ENCODE measurements around the gene GCNT1. TPM values are rescaled to one million over a fixed set of nuclear protein-coding genes. Genes with fewer than 3 reads are reported as not detected.
"Not testable (repeated sequence)": the region's sequence is repeated elsewhere in the genome, so short reads cannot be mapped to it uniquely, and the experiment has no call there.

GCNT1 gene
- total and polyA plus RNA-seq, 2 experiments from 2014 or later = 0.22 to 0.66 TPM

DNA sequence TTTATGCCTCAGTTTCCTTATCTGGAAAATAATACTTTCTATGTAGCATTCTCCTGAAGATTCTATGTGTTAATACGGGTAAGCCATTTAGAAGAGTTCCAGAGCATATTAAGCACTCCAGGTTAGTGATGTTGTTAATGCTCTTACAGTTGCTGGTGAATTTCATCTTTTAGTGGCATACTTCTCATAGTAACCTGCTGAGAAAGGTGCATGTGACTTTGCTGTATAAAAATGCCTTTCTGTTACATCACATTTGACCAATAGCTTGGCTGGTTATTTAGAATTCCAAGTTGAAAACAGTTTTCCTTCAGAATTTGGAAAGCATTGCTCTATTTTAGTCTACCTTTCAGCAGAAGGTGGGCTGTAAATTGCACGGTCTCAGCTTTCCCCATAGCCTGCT, 27.2 kb downstream of the GCNT1 start:
- no peaks in the 10 kb centered on the region for H3K36me3 ChIP-seq
- TF ChIP-seq, protein P1, sequence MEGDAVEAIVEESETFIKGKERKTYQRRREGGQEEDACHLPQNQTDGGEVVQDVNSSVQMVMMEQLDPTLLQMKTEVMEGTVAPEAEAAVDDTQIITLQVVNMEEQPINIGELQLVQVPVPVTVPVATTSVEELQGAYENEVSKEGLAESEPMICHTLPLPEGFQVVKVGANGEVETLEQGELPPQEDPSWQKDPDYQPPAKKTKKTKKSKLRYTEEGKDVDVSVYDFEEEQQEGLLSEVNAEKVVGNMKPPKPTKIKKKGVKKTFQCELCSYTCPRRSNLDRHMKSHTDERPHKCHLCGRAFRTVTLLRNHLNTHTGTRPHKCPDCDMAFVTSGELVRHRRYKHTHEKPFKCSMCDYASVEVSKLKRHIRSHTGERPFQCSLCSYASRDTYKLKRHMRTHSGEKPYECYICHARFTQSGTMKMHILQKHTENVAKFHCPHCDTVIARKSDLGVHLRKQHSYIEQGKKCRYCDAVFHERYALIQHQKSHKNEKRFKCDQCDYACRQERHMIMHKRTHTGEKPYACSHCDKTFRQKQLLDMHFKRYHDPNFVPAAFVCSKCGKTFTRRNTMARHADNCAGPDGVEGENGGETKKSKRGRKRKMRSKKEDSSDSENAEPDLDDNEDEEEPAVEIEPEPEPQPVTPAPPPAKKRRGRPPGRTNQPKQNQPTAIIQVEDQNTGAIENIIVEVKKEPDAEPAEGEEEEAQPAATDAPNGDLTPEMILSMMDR (IDR thresholded peaks at IDR 0.05; ENCODE audit: low read depth, low read length) = no peak

DNA sequence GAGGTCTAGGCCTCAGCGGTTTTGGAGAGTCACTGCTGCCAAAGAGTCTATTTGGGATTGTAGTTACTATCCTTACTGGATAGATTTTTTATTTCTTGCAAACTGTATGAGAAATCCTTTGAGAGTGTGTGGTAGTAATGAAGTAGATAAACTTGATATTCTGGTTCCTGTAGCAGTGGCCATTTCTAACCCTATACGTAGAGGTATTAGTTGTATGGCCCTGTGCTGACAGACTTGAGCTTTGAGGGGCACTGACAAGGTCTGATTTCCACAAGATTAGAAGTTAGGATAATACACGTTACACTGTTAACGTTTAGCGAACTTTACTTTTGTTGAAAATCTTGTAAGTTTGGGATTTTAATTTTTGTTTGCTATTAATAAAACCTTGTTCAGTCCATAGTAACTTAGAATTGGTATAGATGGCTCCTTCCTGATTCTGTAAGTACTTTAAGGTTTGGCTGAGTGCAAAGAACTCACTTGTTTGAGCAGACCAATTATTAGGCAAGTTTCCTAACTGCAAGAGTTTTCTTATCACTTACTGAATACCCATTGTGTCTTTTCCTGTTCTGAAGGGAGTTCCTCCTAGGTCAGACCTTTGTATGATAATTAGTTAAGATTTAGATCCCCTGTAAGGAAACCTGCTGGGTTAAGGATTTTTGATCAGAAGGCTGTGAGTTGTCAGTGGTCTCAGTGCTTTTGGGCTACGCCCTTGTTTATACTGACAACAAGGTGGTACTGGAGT, 31.4 kb downstream of the GCNT1 start:
- Histone ChIP-seq H3K9me3 (ENCODE audit: low read depth) (no peaks in the 10 kb centered on the region), H3K36me3 (no peaks in the 10 kb centered on the region), H3K27ac (no peak overlapping the region), H3K4me1 (ENCODE audit: low read depth) (no peaks in the 10 kb centered on the region), H3K4me3 (no peak overlapping the region), H3K27me3 (no peaks in the 10 kb centered on the region)
- peak in 1 of 2 donors; percentile 19 for DNase-seq (ENCODE audit: low read depth in 1 of 2, low spot score in 1 of 2)
- TF ChIP-seq, protein P1 (IDR thresholded peaks at IDR 0.05; ENCODE audit: low read depth, low read length) = no peak

More for the DNA sequence above, 27.2 kb downstream of the GCNT1 start:
- no peak overlapping the region for H3K4me3 ChIP-seq
- no peaks in the 10 kb centered on the region for H3K9me3 ChIP-seq (ENCODE audit: low read depth)
- no peak overlapping the region for H3K27ac ChIP-seq
- DNase-seq (ENCODE audit: low read depth in 1 of 2, low spot score in 1 of 2) = no peak
- H3K4me1 ChIP-seq (ENCODE audit: low read depth) = no peaks in the 10 kb centered on the region
- H3K27me3 ChIP-seq = no peaks in the 10 kb centered on the region

DNA sequence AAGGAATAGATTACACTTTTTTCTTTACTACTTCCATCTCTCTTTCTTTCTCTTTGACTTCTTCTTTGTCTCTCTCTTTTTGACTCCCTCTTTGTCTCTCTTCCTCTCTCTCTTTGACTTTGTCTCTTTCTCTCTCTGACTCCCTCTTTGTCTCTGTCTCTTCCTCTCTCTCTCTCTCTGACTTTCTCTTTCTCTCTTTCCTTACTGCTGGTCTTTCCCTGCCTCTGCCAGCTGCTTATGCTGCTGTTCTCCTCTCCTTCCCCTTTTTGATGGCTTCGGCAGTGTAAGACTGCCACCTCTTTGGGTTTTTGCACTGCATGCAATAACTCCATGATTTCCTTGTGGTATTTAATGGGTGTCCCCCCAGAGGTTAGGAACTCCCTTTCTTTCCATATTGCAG, 32.1 kb downstream of the GCNT1 start:
- H3K27ac ChIP-seq; DNase-seq (ENCODE audit: low read depth in 1 of 2, low spot score in 1 of 2); H3K4me3 ChIP-seq; H3K27me3 ChIP-seq; H3K36me3 ChIP-seq; H3K9me3 ChIP-seq (ENCODE audit: low read depth); H3K4me1 ChIP-seq (ENCODE audit: low read depth): not testable (repeated sequence)

DNA sequence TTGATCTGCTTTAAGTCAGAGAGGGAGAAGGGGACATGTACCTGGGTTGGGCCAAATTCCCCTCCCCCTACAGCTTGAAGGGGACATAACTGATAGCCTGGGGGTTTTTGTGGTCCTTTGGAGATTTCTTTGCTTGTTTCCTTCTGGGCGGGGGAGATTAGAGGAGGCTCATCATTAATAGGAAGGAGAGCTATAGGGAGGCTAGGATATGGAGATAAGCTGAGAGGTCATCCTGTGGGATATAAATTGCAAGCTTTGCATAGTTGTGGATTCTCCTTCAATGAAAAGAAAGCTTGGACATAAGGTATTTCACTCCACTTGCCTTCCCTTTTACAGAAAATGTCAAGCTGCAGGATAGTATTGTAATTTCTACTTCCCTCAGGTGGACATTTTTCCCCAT, 34.5 kb downstream of the GCNT1 start:
- not testable (repeated sequence) for DNase-seq (ENCODE audit: low read depth in 1 of 2, low spot score in 1 of 2); H3K27ac ChIP-seq; H3K4me1 ChIP-seq (ENCODE audit: low read depth); H3K36me3 ChIP-seq; H3K27me3 ChIP-seq; H3K9me3 ChIP-seq (ENCODE audit: low read depth); H3K4me3 ChIP-seq

DNA sequence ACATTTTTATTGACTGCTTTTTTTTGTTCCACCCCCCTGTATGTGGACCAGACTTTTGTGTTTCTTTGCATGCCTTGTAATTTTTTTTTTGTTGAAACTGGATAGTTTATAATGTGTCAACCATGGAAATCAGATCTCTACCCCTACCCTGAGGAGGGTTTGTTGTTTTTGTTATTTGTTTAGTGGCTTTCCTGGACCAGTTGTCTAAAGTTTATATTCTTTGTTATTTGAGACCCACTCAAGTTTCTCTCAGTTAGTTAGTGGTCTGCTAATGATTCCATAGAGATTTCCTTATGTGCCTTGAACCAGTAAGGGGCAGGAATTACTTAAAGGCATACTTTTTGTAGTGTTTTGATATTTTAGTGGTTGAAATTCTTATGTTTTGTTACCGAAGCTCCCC, 41.1 kb downstream of the GCNT1 start:
- TF ChIP-seq, protein P1 (IDR thresholded peaks at IDR 0.05; ENCODE audit: low read depth, low read length) = no peak
- Histone ChIP-seq H3K9me3 (ENCODE audit: low read depth) (no peaks in the 10 kb centered on the region), H3K27ac (no peak overlapping the region), H3K4me3 (no peak overlapping the region), H3K27me3 (no peaks in the 10 kb centered on the region), H3K36me3 (no peaks in the 10 kb centered on the region), H3K4me1 (ENCODE audit: low read depth) (no peaks in the 10 kb centered on the region)
- no peak for DNase-seq (ENCODE audit: low read depth in 1 of 2, low spot score in 1 of 2)

DNA sequence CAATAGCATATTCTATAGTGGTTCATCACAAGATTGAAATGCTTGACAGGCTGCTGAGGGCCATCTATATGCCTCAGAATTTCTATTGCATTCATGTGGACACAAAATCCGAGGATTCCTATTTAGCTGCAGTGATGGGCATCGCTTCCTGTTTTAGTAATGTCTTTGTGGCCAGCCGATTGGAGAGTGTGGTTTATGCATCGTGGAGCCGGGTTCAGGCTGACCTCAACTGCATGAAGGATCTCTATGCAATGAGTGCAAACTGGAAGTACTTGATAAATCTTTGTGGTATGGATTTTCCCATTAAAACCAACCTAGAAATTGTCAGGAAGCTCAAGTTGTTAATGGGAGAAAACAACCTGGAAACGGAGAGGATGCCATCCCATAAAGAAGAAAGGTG, 43.8 kb downstream of the GCNT1 start:
- H3K27ac ChIP-seq = no peak overlapping the region
- no peaks in the 10 kb centered on the region for H3K4me1 ChIP-seq (ENCODE audit: low read depth)
- H3K4me3 ChIP-seq = no peak overlapping the region
- H3K9me3 ChIP-seq (ENCODE audit: low read depth) = no peaks in the 10 kb centered on the region
- H3K27me3 ChIP-seq = no peaks in the 10 kb centered on the region
- no peak for DNase-seq (ENCODE audit: low read depth in 1 of 2, low spot score in 1 of 2)
- TF ChIP-seq, protein P1 (IDR thresholded peaks at IDR 0.05; ENCODE audit: low read depth, low read length) = no peak
- H3K36me3 ChIP-seq = no peaks in the 10 kb centered on the region

All from cardiac muscle cell (in vitro differentiated cells and primary cell).